Breast epithelium (tissue), 4 donors: ENCODE results near the gene CORO7. TPM values are rescaled to one million over a fixed set of nuclear protein-coding genes. Genes with fewer than 3 reads are reported as not detected.

Experiments used
- DNase-seq, 2 donors: peaks; one replicate each; pipeline ENCODE4 v3.0.0-alpha.2; 2019; ENCODE audit warnings: low spot score in 2 of 2
- H3K27ac ChIP-seq, 2 donors: fragments of 200-600 bp; sonication (generic) in 1 of 2; one replicate each; pipeline ENCODE4 v1.5.1; 2016 to 2019; ENCODE audit warnings: mild to moderate bottlenecking in 1 of 2
- H3K27me3 ChIP-seq, 2 donors: fragments of 200-600 bp; sonication (generic) in 1 of 2; one replicate each; pipeline versions ENCODE4 v1.5.1 to v1.6.0; 2017 to 2019; ENCODE audit warnings: control low read depth in 1 of 2, mild to moderate bottlenecking in 1 of 2
- H3K36me3 ChIP-seq: fragments of 200-600 bp; one replicate; pipeline ENCODE4 v1.5.1; 2019
- H3K4me1 ChIP-seq, 2 donors: fragments of 200-600 bp; sonication (generic); one replicate each; pipeline ENCODE4 v1.5.1; 2016 to 2019; ENCODE audit warnings: control low read depth in 1 of 2
- H3K4me3 ChIP-seq, 3 donors: fragments of 200-600 bp; sonication (generic); 1 replicate in 2 of 3; 2 replicates in 1 of 3; pipeline ENCODE4 v1.5.1; 2016 to 2019; ENCODE audit warnings: mild to moderate bottlenecking in 3 of 3, moderate library complexity in 2 of 3
- H3K9me3 ChIP-seq, 2 donors: fragments of 200-600 bp; sonication (generic) in 1 of 2; one replicate each; pipeline ENCODE4 v1.5.1; 2016 to 2019; ENCODE audit warnings: control low read depth in 1 of 2
- POLR2A ChIP-seq: fragments of 450-650 bp; IDR thresholded peaks from one replicate; pipeline ENCODE4 v1.6.1; 2016; ENCODE audit warnings: antibody characterized with exemption, mild to moderate bottlenecking, moderate library complexity
- POLR2AphosphoS5 ChIP-seq, 3 donors: sonication (generic); formaldehyde crosslinking; IDR thresholded peaks; one replicate each; pipeline ENCODE4 v1.6.1; 2017; ENCODE audit warnings: antibody characterized with exemption in 3 of 3
- intact Hi-C: fragments of 100-400 bp; cut with DNase I; formaldehyde crosslinking; loops from one replicate; pipeline ENCODE4 v1.15.1; 2023; ENCODE audit warnings: low total_unique reads
- total RNA-seq, 3 donors: library from RNA; depleted of rRNA; stranded (reverse); fragments of >200 nt; gene quantifications; one replicate each; pipeline ENCODE4 v1.1.0, GENCODE V29; 2016
- TF ChIP-seq, protein P1 (sequence below), 3 donors: fragments of 450-650 bp; IDR thresholded peaks; one replicate each; pipeline ENCODE4 v1.5.1; 2016 to 2017; ENCODE audit warnings: antibody characterized with exemption in 3 of 3, mild to moderate bottlenecking in 3 of 3, moderate library complexity in 3 of 3

CORO7 gene
- total RNA-seq, 3 donors from 2014 or later, result 19.7 to 25.9 (median 22.7) TPM

DNA sequence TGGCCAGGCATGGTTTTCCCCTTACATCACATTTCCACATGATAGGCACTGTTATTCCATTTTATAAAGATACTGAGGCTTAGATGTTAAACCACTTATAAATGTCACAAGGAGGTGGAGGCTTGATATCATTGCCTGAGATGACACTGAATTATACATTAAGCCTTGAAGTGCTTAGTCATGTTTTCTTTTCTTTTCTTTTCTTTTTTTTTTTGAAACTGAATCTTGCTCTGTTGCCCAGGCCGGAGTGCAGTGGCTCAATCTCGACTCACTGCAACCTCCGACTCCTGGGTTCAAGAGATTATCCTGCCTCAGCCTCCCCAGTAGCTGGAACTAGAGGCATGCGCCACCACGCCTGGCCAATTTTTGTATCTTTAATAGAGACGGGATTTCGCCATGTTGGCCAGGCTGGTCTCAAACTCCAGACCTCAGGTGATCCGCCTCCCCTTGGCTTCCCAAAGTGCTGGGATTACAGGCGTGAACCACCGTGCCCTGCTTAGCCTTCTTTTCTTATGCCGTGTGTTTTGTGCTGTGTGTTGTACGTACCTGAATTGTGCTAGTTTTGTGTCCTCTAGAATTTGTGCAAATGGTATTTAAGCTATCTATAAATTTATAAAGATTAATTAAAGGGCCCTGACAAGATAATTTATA is 10.5 kb upstream of the CORO7 start:
- no peaks in the 10 kb centered on the region for H3K36me3 ChIP-seq
- DNase-seq, result no peak
- TF ChIP-seq POLR2AphosphoS5 (IDR thresholded peaks at IDR 0.05) (no peak), POLR2A (no peak)
- TF ChIP-seq, protein P1, sequence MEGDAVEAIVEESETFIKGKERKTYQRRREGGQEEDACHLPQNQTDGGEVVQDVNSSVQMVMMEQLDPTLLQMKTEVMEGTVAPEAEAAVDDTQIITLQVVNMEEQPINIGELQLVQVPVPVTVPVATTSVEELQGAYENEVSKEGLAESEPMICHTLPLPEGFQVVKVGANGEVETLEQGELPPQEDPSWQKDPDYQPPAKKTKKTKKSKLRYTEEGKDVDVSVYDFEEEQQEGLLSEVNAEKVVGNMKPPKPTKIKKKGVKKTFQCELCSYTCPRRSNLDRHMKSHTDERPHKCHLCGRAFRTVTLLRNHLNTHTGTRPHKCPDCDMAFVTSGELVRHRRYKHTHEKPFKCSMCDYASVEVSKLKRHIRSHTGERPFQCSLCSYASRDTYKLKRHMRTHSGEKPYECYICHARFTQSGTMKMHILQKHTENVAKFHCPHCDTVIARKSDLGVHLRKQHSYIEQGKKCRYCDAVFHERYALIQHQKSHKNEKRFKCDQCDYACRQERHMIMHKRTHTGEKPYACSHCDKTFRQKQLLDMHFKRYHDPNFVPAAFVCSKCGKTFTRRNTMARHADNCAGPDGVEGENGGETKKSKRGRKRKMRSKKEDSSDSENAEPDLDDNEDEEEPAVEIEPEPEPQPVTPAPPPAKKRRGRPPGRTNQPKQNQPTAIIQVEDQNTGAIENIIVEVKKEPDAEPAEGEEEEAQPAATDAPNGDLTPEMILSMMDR (IDR thresholded peaks at IDR 0.05), result no peak
- peak overlapping the region; percentile 90 to 99 (median 90) for H3K4me3 ChIP-seq
- no peak overlapping the region for H3K27ac ChIP-seq
- H3K4me1 ChIP-seq, result peaks cover 0 to 10% of the 10 kb centered on the region in 2 donors
- H3K9me3 ChIP-seq, result no peaks in the 10 kb centered on the region
- intact Hi-C loops, result no loop called here
- no peaks in the 10 kb centered on the region for H3K27me3 ChIP-seq

DNA sequence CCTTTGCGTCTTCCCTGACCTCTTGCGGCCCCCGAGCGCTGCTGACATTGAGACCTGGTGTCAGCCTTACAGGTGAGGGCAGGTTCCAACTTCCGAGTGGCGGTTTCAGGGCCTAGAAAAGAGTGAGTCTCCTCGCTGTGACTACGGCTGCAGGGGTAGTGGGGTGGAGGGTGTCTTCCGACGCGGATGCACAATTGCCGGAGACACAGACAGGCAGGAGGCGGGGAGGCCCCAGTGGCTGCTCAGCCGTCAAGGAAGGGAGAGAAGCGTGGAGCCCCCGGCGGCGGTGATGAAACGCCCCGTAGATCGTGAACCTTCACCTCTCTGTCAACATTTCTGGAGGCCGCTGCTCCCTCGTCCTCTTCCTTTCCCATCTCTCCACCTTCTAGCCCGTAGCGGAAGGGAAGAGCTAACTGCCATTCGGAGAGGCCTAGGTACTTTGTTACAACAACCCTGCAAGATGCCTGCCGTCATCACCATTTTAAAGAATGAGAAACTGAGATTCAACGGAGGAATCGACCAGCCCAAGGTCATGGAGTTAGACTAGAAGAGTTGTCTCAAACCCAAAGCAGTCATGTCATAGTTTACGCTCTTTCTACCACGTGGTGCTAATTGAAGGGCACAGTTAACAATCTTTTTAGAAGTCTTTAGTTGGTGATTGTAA is 9.8 kb upstream of the CORO7 start:
- Histone ChIP-seq H3K36me3 (no peaks in the 10 kb centered on the region), H3K27me3 (no peaks in the 10 kb centered on the region), H3K9me3 (no peaks in the 10 kb centered on the region), H3K27ac (peak overlapping the region; percentile 94 to 99), H3K4me1 (peaks cover 0 to 10% of the 10 kb centered on the region in 2 donors), H3K4me3 (peak overlapping the region; percentile 90 to 99 (median 90))
- TF ChIP-seq, protein P1 (IDR thresholded peaks at IDR 0.05), result no peak
- TF ChIP-seq POLR2AphosphoS5 (IDR thresholded peaks at IDR 0.05) (no peak), POLR2A (no peak)
- intact Hi-C loops, result no loop called here
- DNase-seq, result no peak

GRCh38 chr16:4425378-4426020 is 9.1 kb upstream of the CORO7 start, which contains the start of gene DNAJA3:
Gene DNAJA3 (plus strand): TSS chr16:4425868. CDS start chr16:4425882, 14 bp downstream.
- TF ChIP-seq, protein P1 (IDR thresholded peaks at IDR 0.05), result no peak
- TF ChIP-seq POLR2AphosphoS5 (IDR thresholded peaks at IDR 0.05) (peak; percentile 85 to 98 (median 97)), POLR2A (no peak)
- intact Hi-C loops, result no loop called here

DNA sequence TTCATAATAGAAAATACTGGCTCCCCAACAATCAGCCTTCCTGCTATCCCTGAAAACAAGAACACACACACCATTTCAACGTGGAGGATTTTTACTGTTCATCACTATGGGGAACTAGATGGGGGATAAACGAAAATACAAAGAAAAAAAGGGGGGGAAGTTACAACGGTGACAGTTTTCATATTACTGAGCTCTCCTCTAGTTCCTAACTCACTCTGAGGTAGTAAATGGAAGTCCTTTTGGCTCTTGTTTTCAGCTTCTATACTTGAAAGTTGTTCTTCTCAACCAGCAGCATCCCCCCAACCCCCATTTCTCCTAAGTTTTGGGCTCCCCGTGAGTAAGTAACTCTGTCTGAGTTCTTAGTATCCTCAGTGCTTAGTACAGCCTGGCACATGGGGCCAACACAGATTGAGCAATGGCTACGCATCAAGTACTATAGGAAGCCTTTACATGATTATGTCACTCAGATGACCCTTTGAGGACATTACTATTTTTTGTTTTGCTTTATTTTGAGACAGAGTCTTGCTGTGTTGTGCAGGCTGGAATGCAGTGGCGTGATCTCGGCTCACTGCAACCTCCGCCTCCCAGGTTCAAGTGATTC is 4.2 kb upstream of the CORO7 start:
- no peaks in the 10 kb centered on the region for H3K27me3 ChIP-seq
- TF ChIP-seq POLR2A (no peak), POLR2AphosphoS5 (IDR thresholded peaks at IDR 0.05) (no peak)
- TF ChIP-seq, protein P1 (IDR thresholded peaks at IDR 0.05), result no peak
- no peak overlapping the region for H3K4me3 ChIP-seq
- H3K27ac ChIP-seq, result no peak overlapping the region
- intact Hi-C loops, result no loop called here
- no peaks in the 10 kb centered on the region for H3K9me3 ChIP-seq
- H3K36me3 ChIP-seq, result no peaks in the 10 kb centered on the region
- DNase-seq, result no peak
- H3K4me1 ChIP-seq, result peaks cover 0 to 5% of the 10 kb centered on the region in 2 donors

More at GRCh38 chr16:4425378-4426020, 9.1 kb upstream of the CORO7 start, which contains the start of gene DNAJA3:
- no peaks in the 10 kb centered on the region for H3K9me3 ChIP-seq
- peak; percentile 85 to 89 for DNase-seq
- H3K27ac ChIP-seq, result peak within 1 kb of the TSS; percentile 94 to 99
- H3K4me1 ChIP-seq, result peaks cover 0 to 10% of the 10 kb centered on the region in 2 donors
- no peaks in the 10 kb centered on the region for H3K27me3 ChIP-seq
- peak within 1 kb of the TSS; percentile 90 to 99 (median 90) for H3K4me3 ChIP-seq
- no peaks in the 10 kb centered on the region for H3K36me3 ChIP-seq
